Measurements from ENCODE around the gene GALNT1. TPM values are rescaled to one million over a fixed set of nuclear protein-coding genes. Genes with fewer than 3 reads are reported as not detected.

The GALNT1 gene
- total and polyA plus RNA-seq, 11 donors = 9.6 to 69.0 (median 42.7) TPM

- Histone ChIP-seq H3K4me3 (no peak overlapping the region), H3K27me3 (no peaks in the 10 kb centered on the region), H3K4me1 (peaks cover 0 to 13% (median 7%) of the 10 kb centered on the region in 12 donors), H3K36me3 (peaks cover 0 to 42% (median 13%) of the 10 kb centered on the region in 9 donors), H3K27ac (no peak overlapping the region), H3K9me3 (no peaks in the 10 kb centered on the region)
- intact Hi-C loops (cut with DNase I) = no loop called here
- ATAC-seq = no peak
- TF ChIP-seq, protein P1, sequence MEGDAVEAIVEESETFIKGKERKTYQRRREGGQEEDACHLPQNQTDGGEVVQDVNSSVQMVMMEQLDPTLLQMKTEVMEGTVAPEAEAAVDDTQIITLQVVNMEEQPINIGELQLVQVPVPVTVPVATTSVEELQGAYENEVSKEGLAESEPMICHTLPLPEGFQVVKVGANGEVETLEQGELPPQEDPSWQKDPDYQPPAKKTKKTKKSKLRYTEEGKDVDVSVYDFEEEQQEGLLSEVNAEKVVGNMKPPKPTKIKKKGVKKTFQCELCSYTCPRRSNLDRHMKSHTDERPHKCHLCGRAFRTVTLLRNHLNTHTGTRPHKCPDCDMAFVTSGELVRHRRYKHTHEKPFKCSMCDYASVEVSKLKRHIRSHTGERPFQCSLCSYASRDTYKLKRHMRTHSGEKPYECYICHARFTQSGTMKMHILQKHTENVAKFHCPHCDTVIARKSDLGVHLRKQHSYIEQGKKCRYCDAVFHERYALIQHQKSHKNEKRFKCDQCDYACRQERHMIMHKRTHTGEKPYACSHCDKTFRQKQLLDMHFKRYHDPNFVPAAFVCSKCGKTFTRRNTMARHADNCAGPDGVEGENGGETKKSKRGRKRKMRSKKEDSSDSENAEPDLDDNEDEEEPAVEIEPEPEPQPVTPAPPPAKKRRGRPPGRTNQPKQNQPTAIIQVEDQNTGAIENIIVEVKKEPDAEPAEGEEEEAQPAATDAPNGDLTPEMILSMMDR (IDR thresholded peaks at IDR 0.05) = no peak
- TF ChIP-seq POLR2A (IDR thresholded peaks at IDR 0.05) = no peak
- no peak for DNase-seq
- 89 to 95% (median 91%) methylated on average over 2 of the region's 2 CpGs for WGBS, 4 donors
Observed at GRCh38 chr18:35710581-35710980, 129.0 kb downstream of the GALNT1 start.

DNA sequence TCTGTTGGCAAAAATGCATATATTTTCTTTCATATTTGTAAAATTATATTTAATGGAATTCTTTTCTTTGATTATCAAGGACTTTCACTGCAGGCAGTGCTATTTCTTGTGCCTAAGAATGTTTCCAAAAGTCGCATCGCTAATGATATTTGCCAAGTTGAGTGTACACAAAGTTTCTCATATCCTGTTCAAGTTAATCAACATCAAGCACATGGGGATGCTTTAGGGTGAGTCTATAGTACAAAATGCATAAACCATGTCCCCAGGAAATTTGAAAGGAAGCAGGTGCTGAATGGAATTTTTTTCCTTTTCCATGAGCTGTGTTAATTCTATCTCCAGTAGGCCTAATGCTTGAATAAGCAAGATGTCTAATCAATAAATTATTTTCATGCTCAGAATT lies 129.7 kb downstream of the GALNT1 start:
- intact Hi-C loops (cut with DNase I) = no loop called here
- no peaks in the 10 kb centered on the region for H3K27me3 ChIP-seq
- 64 to 75% (median 71%) methylated on average over 2 of the region's 2 CpGs for WGBS, 4 donors

GRCh38 chr18:35713545-35713944 lies 132.0 kb downstream of the GALNT1 start:
- WGBS, 4 donors = 63 to 82% (median 73%) methylated on average over 2 of the region's 2 CpGs
- no peaks in the 10 kb centered on the region for H3K4me1 ChIP-seq
- H3K27ac ChIP-seq = no peak overlapping the region
- no peaks in the 10 kb centered on the region for H3K27me3 ChIP-seq
- H3K9me3 ChIP-seq = peaks cover 0 to 7% (median 0%) of the 10 kb centered on the region in 12 donors
- DNase-seq (no peak), ATAC-seq (no peak)
- intact Hi-C loops (cut with DNase I) = no loop called here
- TF ChIP-seq, protein P1 (IDR thresholded peaks at IDR 0.05) = no peak
- TF ChIP-seq POLR2A (IDR thresholded peaks at IDR 0.05) = no peak
- peaks cover 0 to 34% (median 11%) of the 10 kb centered on the region in 9 donors for H3K36me3 ChIP-seq
- no peak overlapping the region for H3K4me3 ChIP-seq

More for the DNA sequence above, 129.7 kb downstream of the GALNT1 start:
- Histone ChIP-seq H3K9me3 (no peaks in the 10 kb centered on the region), H3K27ac (no peak overlapping the region), H3K4me3 (no peak overlapping the region), H3K36me3 (peaks cover 0 to 37% (median 11%) of the 10 kb centered on the region in 9 donors), H3K4me1 (peaks cover 0 to 13% (median 7%) of the 10 kb centered on the region in 12 donors)
- DNase-seq (no peak), ATAC-seq (no peak)
- TF ChIP-seq POLR2A (IDR thresholded peaks at IDR 0.05) = no peak
- TF ChIP-seq, protein P1 (IDR thresholded peaks at IDR 0.05) = no peak

DNA sequence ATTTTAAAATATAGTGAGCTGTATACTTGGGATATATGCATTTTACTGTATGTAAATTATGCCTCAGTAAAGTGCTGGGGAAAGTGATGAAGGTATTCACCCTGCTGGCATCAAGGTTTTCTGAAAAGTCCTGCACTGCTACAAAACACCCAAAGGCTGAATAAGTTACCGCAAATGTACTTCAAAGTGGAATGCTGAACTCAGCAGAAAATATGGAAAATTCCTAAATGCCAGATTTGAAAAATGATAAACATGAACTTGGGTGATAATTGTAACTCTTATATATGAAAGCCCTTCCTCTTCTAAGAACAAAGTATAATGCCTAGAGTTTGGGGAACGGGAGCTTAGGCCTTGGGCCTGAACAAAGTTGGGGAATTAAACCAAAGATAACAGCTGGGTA lies 133.0 kb downstream of the GALNT1 start:
- Histone ChIP-seq H3K27me3 (no peaks in the 10 kb centered on the region), H3K4me3 (no peak overlapping the region), H3K4me1 (no peaks in the 10 kb centered on the region), H3K27ac (no peak overlapping the region), H3K36me3 (peaks cover 0 to 30% (median 10%) of the 10 kb centered on the region in 9 donors), H3K9me3 (peaks cover 0 to 16% (median 4%) of the 10 kb centered on the region in 12 donors)
- intact Hi-C loops (cut with DNase I) = no loop called here
- TF ChIP-seq, protein P1 (IDR thresholded peaks at IDR 0.05) = no peak
- TF ChIP-seq POLR2A (IDR thresholded peaks at IDR 0.05) = no peak
- WGBS, 4 donors = 97 to 99% (median 98%) methylated on average over 2 of the region's 2 CpGs
- DNase-seq (no peak), ATAC-seq (no peak)
